HUES64 (cell line): ENCODE data around the gene SNRNP40.
"Not testable (repeated sequence)": the region's sequence is repeated elsewhere in the genome, so short reads cannot be mapped to it uniquely, and the experiment has no call there.

Experiments used
- H3K27ac ChIP-seq: 2 replicates; pipeline ENCODE4 v1.7.0; 2013; ENCODE audit warnings: low read depth, low read length, inconsistent platforms
- H3K27me3 ChIP-seq: 2 replicates; pipeline ENCODE4 v1.6.1; 2013; ENCODE audit warnings: mild to moderate bottlenecking, low read length; ENCODE audit not compliant: insufficient read depth
- H3K36me3 ChIP-seq: 2 replicates; pipeline ENCODE4 v1.6.1; 2013; ENCODE audit warnings: mild to moderate bottlenecking, low read length; ENCODE audit not compliant: insufficient read depth
- H3K4me1 ChIP-seq: 2 replicates; pipeline ENCODE4 v1.6.1; 2013; ENCODE audit warnings: mild to moderate bottlenecking, low read length, moderate library complexity; ENCODE audit not compliant: insufficient read depth
- H3K4me3 ChIP-seq: 2 replicates; pipeline ENCODE4 v1.5.1; 2013; ENCODE audit warnings: mild to moderate bottlenecking, low read length, moderate library complexity
- H3K9ac ChIP-seq: 2 replicates; pipeline ENCODE4 v1.6.1; 2013; ENCODE audit warnings: mild to moderate bottlenecking, low read depth, low read length
- H3K9me3 ChIP-seq: 2 replicates; pipeline ENCODE4 v1.6.1; 2013; ENCODE audit warnings: low read depth, low read length; ENCODE audit not compliant: insufficient read depth
- WGBS: fragments of 150-250, 120-280 bp; methylation state at CpG from one replicate; pipeline ENCODE4 v1.1.7; 2013; ENCODE audit warnings: missing lambda C conversion rate; 5-methylcytosine and 5-hydroxymethylcytosine counted together

Gene SNRNP40

GRCh38 chr1:31273619-31274018 is 23.0 kb downstream of the SNRNP40 start:
- Histone ChIP-seq H3K27me3 (no peaks in the 10 kb centered on the region), H3K36me3 (peaks cover 92% of the 10 kb centered on the region), H3K4me1 (no peaks in the 10 kb centered on the region), H3K27ac (no peak overlapping the region), H3K9me3 (no peaks in the 10 kb centered on the region), H3K4me3 (no peak overlapping the region), H3K9ac (no peak overlapping the region)
- WGBS: 95% methylated on average over 2 of the region's 2 CpGs

- H3K27me3 ChIP-seq: no peaks in the 10 kb centered on the region
- no peak overlapping the region for H3K4me3 ChIP-seq
- H3K36me3 ChIP-seq: peaks cover 91% of the 10 kb centered on the region
- WGBS: 97% methylated on average over 3 of the region's 3 CpGs
- H3K9ac ChIP-seq: no peak overlapping the region
- no peaks in the 10 kb centered on the region for H3K9me3 ChIP-seq
- no peak overlapping the region for H3K27ac ChIP-seq
- H3K4me1 ChIP-seq: no peaks in the 10 kb centered on the region
Observed at GRCh38 chr1:31272369-31272768, 24.2 kb downstream of the SNRNP40 start.

GRCh38 chr1:31266547-31266946 is 30.0 kb downstream of the SNRNP40 start:
- Histone ChIP-seq H3K9ac (no peak overlapping the region), H3K4me3 (no peak overlapping the region), H3K27me3 (no peaks in the 10 kb centered on the region), H3K27ac (no peak overlapping the region), H3K4me1 (no peaks in the 10 kb centered on the region), H3K9me3 (no peaks in the 10 kb centered on the region), H3K36me3 (peaks cover 98% of the 10 kb centered on the region)
- WGBS: 98% methylated on average over 2 of the region's 2 CpGs

GRCh38 chr1:31264790-31265386 is 31.7 kb downstream of the SNRNP40 start:
- Histone ChIP-seq H3K27me3 (no peaks in the 10 kb centered on the region), H3K27ac (no peak overlapping the region), H3K9ac (no peak overlapping the region), H3K36me3 (peaks cover 96% of the 10 kb centered on the region), H3K4me1 (no peaks in the 10 kb centered on the region), H3K9me3 (no peaks in the 10 kb centered on the region), H3K4me3 (no peak overlapping the region)
- WGBS: 100% methylated on average over 1 of the region's 1 CpG

- H3K9ac ChIP-seq: no peak overlapping the region
- H3K27ac ChIP-seq: no peak overlapping the region
- no peaks in the 10 kb centered on the region for H3K4me1 ChIP-seq
- no peak overlapping the region for H3K4me3 ChIP-seq
- peaks cover 95% of the 10 kb centered on the region for H3K36me3 ChIP-seq
- H3K9me3 ChIP-seq: no peaks in the 10 kb centered on the region
- 97% methylated on average over 3 of the region's 3 CpGs for WGBS
- H3K27me3 ChIP-seq: no peaks in the 10 kb centered on the region
Observed at GRCh38 chr1:31263408-31263807, 33.2 kb downstream of the SNRNP40 start.

GRCh38 chr1:31262393-31262792 is 34.2 kb downstream of the SNRNP40 start:
- not testable (repeated sequence) for H3K4me1 ChIP-seq, H3K27me3 ChIP-seq, H3K4me3 ChIP-seq, H3K9ac ChIP-seq, H3K27ac ChIP-seq, H3K9me3 ChIP-seq
- WGBS: 98% methylated on average over 3 of the region's 5 CpGs
- peaks cover 96% of the 10 kb centered on the region for H3K36me3 ChIP-seq

- peaks cover 96% of the 10 kb centered on the region for H3K36me3 ChIP-seq
- H3K4me3 ChIP-seq: no peak overlapping the region
- H3K27ac ChIP-seq: no peak overlapping the region
- WGBS: 98% methylated on average over 3 of the region's 3 CpGs
- no peaks in the 10 kb centered on the region for H3K27me3 ChIP-seq
- H3K9ac ChIP-seq: no peak overlapping the region
- no peaks in the 10 kb centered on the region for H3K9me3 ChIP-seq
- no peaks in the 10 kb centered on the region for H3K4me1 ChIP-seq
Observed at GRCh38 chr1:31261916-31262315, 34.7 kb downstream of the SNRNP40 start.

GRCh38 chr1:31259746-31260145 is 36.8 kb downstream of the SNRNP40 start:
- Histone ChIP-seq H3K9ac (no peak overlapping the region), H3K27me3 (no peaks in the 10 kb centered on the region), H3K36me3 (peaks cover 79% of the 10 kb centered on the region), H3K4me1 (no peaks in the 10 kb centered on the region), H3K4me3 (no peak overlapping the region), H3K27ac (no peak overlapping the region), H3K9me3 (no peaks in the 10 kb centered on the region)
- WGBS: 98% methylated on average over 3 of the region's 3 CpGs

- H3K36me3 ChIP-seq: peaks cover 67% of the 10 kb centered on the region
- H3K4me3 ChIP-seq: no peak overlapping the region
- H3K4me1 ChIP-seq: no peaks in the 10 kb centered on the region
- no peaks in the 10 kb centered on the region for H3K27me3 ChIP-seq
- WGBS: 90% methylated on average over 1 of the region's 1 CpG
- H3K9me3 ChIP-seq: no peaks in the 10 kb centered on the region
- no peak overlapping the region for H3K9ac ChIP-seq
- H3K27ac ChIP-seq: no peak overlapping the region
Observed at GRCh38 chr1:31258581-31258980, 38.0 kb downstream of the SNRNP40 start.

- Histone ChIP-seq H3K9me3 (no peaks in the 10 kb centered on the region), H3K4me3 (no peak overlapping the region), H3K27me3 (no peaks in the 10 kb centered on the region), H3K4me1 (no peaks in the 10 kb centered on the region), H3K27ac (no peak overlapping the region), H3K9ac (no peak overlapping the region), H3K36me3 (peaks cover 54% of the 10 kb centered on the region)
- WGBS: 77% methylated on average over 1 of the region's 1 CpG
Observed at GRCh38 chr1:31257213-31257612, 39.4 kb downstream of the SNRNP40 start.

GRCh38 chr1:31249854-31250253 is 46.7 kb downstream of the SNRNP40 start:
- Histone ChIP-seq H3K9me3 (no peaks in the 10 kb centered on the region), H3K4me1 (no peaks in the 10 kb centered on the region), H3K4me3 (no peak overlapping the region), H3K27ac (no peak overlapping the region), H3K36me3 (no peaks in the 10 kb centered on the region), H3K9ac (no peak overlapping the region), H3K27me3 (no peaks in the 10 kb centered on the region)
- WGBS: 91% methylated on average over 3 of the region's 3 CpGs

- Histone ChIP-seq H3K4me1 (no peaks in the 10 kb centered on the region), H3K9me3 (no peaks in the 10 kb centered on the region), H3K36me3 (no peaks in the 10 kb centered on the region), H3K27ac (no peak overlapping the region), H3K4me3 (no peak overlapping the region), H3K9ac (no peak overlapping the region), H3K27me3 (no peaks in the 10 kb centered on the region)
- WGBS: 87% methylated on average over 4 of the region's 4 CpGs
Observed at GRCh38 chr1:31248276-31248675, 48.3 kb downstream of the SNRNP40 start.
